OCI-LY1 (cell line): ENCODE data around the gene MUC5AC.

ENCODE experiments used
- H2AFZ ChIP-seq: fragments of 200-600 bp; sonication (generic), shearing (Covaris generic); 2 replicates; pipeline ENCODE4 v1.6.0; 2014; ENCODE audit warnings: antibody characterized with exemption, mild to moderate bottlenecking, low read length
- H3F3A ChIP-seq: fragments of 200-600 bp; sonication (generic), shearing (Covaris generic); 2 replicates; pipeline ENCODE4 v1.6.0; 2014; ENCODE audit warnings: mild to moderate bottlenecking, antibody characterized with exemption, low read length, moderate library complexity; ENCODE audit not compliant: insufficient read depth
- H3K27ac ChIP-seq: fragments of 200-600 bp; sonication (generic); 2 replicates; pipeline ENCODE4 v1.5.1; 2014; ENCODE audit warnings: low read length, mixed run types, mild to moderate bottlenecking, low read depth; ENCODE audit not compliant: poor library complexity, severe bottlenecking
- H3K27me3 ChIP-seq: fragments of 200-600 bp; sonication (generic); 2 replicates; pipeline ENCODE4 v1.6.0; 2014; ENCODE audit warnings: antibody characterized with exemption, mild to moderate bottlenecking, low read length, moderate library complexity; ENCODE audit not compliant: insufficient read depth
- H3K36me3 ChIP-seq: fragments of 200-600 bp; sonication (generic); 2 replicates; pipeline ENCODE4 v1.6.1; 2014; ENCODE audit warnings: mild to moderate bottlenecking, antibody characterized with exemption, low read length, moderate library complexity, mixed read lengths; ENCODE audit not compliant: insufficient read depth
- H3K4me1 ChIP-seq: fragments of 200-600 bp; sonication (generic); 2 replicates; pipeline ENCODE4 v1.5.1; 2014; ENCODE audit warnings: mild to moderate bottlenecking, low read length, moderate library complexity; ENCODE audit not compliant: insufficient read depth, severe bottlenecking
- H3K4me2 ChIP-seq: fragments of 200-600 bp; sonication (generic), shearing (Covaris generic); 2 replicates; pipeline ENCODE4 v1.6.1; 2014; ENCODE audit warnings: low read length
- H3K4me3 ChIP-seq: fragments of 200-600 bp; sonication (generic); 2 replicates; pipeline ENCODE4 v1.5.1; 2014; ENCODE audit warnings: low read length, low read depth, mild to moderate bottlenecking, mixed read lengths; ENCODE audit not compliant: poor library complexity, severe bottlenecking
- H3K79me2 ChIP-seq: fragments of 200-600 bp; shearing (Covaris generic); 2 replicates; pipeline ENCODE4 v1.6.1; 2016; ENCODE audit warnings: mixed run types, low read length, mixed read lengths; ENCODE audit not compliant: insufficient read depth
- H3K9ac ChIP-seq: fragments of 200-600 bp; sonication (generic), shearing (Covaris generic); 2 replicates; pipeline ENCODE4 v1.6.1; 2014; ENCODE audit warnings: mild to moderate bottlenecking, low read length, mixed read lengths
- H3K9me2 ChIP-seq: fragments of 200-600 bp; sonication (generic), shearing (Covaris generic); 2 replicates; pipeline ENCODE4 v1.6.1; 2014; ENCODE audit warnings: low read depth, mild to moderate bottlenecking, low read length, mixed read lengths
- H3K9me3 ChIP-seq: fragments of 200-600 bp; shearing (Covaris generic); 2 replicates; pipeline ENCODE4 v1.6.1; 2014; ENCODE audit warnings: low read length, mixed read lengths
- H4K20me1 ChIP-seq: fragments of 200-600 bp; sonication (generic), shearing (Covaris generic); 2 replicates; pipeline ENCODE4 v1.6.0; 2016; ENCODE audit warnings: mild to moderate bottlenecking, low read length; ENCODE audit not compliant: insufficient read depth
- CTCF ChIP-seq: fragments of 200-600 bp; sonication (generic), shearing (Covaris generic); IDR thresholded peaks from 2 replicates; pipeline ENCODE4 v1.5.1; 2017; ENCODE audit warnings: mild to moderate bottlenecking, antibody characterized with exemption, low read length, moderate library complexity, mixed read lengths
- EZH2 ChIP-seq: fragments of 200-600 bp; sonication (generic), shearing (Covaris generic); IDR thresholded peaks from 2 replicates; pipeline ENCODE4 v1.8.0; 2017; ENCODE audit warnings: borderline replicate concordance, mixed run types, mild to moderate bottlenecking, antibody characterized with exemption, low read length, moderate library complexity, mixed read lengths

MUC5AC gene

DNA sequence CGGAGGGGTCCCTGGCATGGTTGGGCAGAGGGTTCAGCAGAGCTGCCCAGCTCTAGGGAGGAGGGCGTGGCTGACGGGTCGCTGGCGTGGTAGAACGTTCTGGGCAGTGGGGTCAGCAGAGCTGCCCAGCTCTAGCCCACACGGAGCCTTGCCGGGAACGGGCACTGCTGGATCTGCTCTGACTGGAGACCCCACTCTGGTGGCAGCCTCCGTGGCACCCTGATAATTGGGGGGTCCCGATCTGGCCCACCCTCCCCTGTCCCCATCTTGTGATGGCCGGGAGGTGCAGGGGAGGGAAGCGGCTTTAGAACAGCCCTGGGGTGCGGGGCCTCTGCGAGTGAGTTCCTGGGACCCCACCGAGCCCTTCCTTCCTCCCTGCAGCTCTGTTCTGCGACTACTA, 21.9 kb downstream of the MUC5AC start:
- Histone ChIP-seq H3K27me3 (no peaks in the 10 kb centered on the region), H3K9me3 (no peaks in the 10 kb centered on the region), H3K9me2 (no peaks in the 10 kb centered on the region), H3K79me2 (no peaks in the 10 kb centered on the region), H3K4me3 (no peak overlapping the region), H3K27ac (no peak overlapping the region), H3K9ac (no peak overlapping the region), H4K20me1 (no peaks in the 10 kb centered on the region), H3K4me1 (no peaks in the 10 kb centered on the region), H3K36me3 (no peaks in the 10 kb centered on the region), H3F3A (no peaks in the 10 kb centered on the region), H2AFZ (no peak overlapping the region), H3K4me2 (no peak overlapping the region)
- TF ChIP-seq CTCF (no peak), EZH2 (no peak)

GRCh38 chr11:1180171-1180570, 22.4 kb downstream of the MUC5AC start:
- H3K27ac ChIP-seq, result no peak overlapping the region
- no peaks in the 10 kb centered on the region for H3K36me3 ChIP-seq
- H3K9me2 ChIP-seq, result no peaks in the 10 kb centered on the region
- no peak overlapping the region for H3K4me3 ChIP-seq
- H3K27me3 ChIP-seq, result no peaks in the 10 kb centered on the region
- H3K9me3 ChIP-seq, result no peaks in the 10 kb centered on the region
- no peak for TF ChIP-seq EZH2
- TF ChIP-seq CTCF, result no peak
- H4K20me1 ChIP-seq, result no peaks in the 10 kb centered on the region
- H2AFZ ChIP-seq, result no peak overlapping the region
- no peaks in the 10 kb centered on the region for H3F3A ChIP-seq
- no peak overlapping the region for H3K9ac ChIP-seq
- no peak overlapping the region for H3K4me2 ChIP-seq
- no peaks in the 10 kb centered on the region for H3K79me2 ChIP-seq
- no peaks in the 10 kb centered on the region for H3K4me1 ChIP-seq

GRCh38 chr11:1180947-1181391, 23.2 kb downstream of the MUC5AC start:
- Histone ChIP-seq H3K9ac (no peak overlapping the region), H2AFZ (no peak overlapping the region), H3K27me3 (no peaks in the 10 kb centered on the region), H3K36me3 (no peaks in the 10 kb centered on the region), H3K4me3 (no peak overlapping the region), H3K9me3 (no peaks in the 10 kb centered on the region), H3K4me2 (no peak overlapping the region), H3K4me1 (no peaks in the 10 kb centered on the region), H3K27ac (no peak overlapping the region), H3F3A (no peaks in the 10 kb centered on the region), H4K20me1 (no peaks in the 10 kb centered on the region), H3K79me2 (no peaks in the 10 kb centered on the region), H3K9me2 (no peaks in the 10 kb centered on the region)
- TF ChIP-seq EZH2 (no peak), CTCF (no peak)
